HG03039 (cell line): ENCODE data around the gene PTPRN.
"Not testable (repeated sequence)": the region's sequence is repeated elsewhere in the genome, so short reads cannot be mapped to it uniquely, and the experiment has no call there.

Experiments
- ATAC-seq: cut with Tn5 transposase; IDR thresholded peaks from one replicate; pipeline ENCODE4 v1.9.1; 2021; ENCODE audit warnings: mild to moderate bottlenecking, moderate library complexity; ENCODE audit not compliant: unreplicated experiment

Gene PTPRN

DNA sequence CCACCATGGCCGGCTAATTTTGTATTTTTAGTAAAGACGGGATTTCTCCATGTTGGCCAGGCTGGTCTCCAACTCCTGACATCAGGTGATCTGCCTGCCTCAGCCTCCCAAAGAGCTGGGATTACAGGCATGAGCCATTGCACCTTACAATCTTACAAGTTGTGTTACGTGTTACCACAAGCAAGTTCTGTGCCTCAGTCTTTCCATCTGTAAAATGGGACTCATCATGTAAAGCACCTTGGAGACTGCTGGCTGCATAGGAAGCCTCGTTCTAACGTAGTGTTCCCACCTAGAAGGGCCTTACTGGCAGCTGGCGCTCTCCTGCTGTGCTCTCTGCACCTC lies 20.0 kb downstream of the PTPRN start:
- no peak for ATAC-seq

DNA sequence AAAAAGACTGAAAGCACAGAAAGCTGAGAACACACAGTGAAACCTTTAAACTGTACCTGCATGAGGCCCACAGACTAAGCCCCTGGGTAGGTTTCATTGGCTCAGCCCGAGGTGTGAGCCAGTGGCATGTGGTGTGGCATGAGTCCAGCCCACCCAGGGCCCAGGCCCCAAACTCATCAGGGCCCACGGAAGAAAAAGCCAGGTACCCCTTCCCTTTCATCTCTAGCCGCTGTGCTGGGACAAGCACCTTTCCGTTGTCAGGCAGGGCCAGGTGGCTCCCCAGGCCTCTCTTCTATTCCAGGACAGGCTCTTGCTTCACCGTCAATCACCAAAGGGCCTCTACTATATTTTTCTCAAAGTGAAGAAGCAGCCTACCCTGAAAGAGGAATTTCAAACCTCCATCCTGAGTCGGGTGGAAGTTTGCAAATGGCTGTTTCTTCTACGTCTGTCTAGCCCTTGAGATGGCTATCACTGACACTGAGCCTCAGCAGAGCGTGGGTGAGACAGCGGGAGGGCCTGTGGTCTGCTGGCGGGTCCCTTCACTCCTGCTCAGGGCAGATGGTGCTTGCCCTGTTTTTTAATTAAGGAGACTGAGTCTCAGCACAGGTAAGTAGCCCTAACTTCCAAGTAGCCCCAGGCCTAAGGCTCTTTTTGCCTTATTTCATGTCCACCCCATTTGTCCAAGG lies 21.5 kb downstream of the PTPRN start:
- no peak for ATAC-seq

DNA sequence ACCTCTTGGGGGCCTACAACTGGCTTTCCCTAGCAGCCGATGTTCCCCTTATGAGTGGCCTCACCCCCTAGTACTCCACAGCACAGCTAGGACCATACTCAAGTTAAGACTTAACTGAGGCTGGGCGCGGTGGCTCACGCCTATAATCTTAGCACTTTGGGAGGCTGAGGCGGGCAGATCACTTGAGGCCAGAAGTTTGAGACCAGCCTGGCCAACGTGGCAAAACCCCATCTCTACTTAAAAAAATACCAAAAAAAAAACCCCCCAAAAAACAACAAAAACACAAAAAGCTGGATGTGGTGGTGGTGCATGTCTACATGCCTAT lies 22.1 kb downstream of the PTPRN start:
- not testable (repeated sequence) for ATAC-seq

DNA sequence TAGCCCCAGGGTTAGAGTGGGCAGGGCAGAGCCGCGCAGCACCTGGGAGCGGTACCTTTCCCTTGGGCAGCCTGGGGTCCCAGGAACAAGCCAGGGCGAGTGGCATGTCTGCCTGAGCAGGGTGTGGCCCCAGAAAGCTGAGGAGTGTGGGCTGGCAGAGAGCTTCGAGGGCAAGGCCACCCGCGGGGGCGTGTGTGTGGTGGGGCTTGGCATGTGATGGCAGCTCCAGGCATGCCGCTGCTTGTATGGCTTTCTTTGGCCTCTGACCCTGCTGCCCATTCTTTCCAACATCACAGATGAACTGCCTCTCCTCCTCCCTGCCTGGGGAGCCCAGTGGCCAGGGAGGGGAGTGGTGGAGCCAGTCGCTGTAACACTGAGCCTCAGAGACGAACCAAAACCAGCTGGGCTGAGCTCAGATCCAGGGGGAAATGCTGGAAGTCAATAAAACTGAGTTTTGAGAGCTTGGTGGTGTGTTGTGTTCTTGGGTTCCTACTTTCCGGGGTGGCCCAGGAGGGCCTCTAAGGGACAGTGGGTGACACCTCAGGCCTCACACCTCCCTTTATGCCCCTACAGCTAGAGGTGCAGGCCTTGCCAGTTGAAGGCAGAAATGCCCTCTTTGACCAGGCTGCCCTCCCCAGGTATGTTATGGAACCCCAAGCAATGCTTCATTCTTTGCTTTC lies 22.6 kb downstream of the PTPRN start:
- no peak for ATAC-seq

DNA sequence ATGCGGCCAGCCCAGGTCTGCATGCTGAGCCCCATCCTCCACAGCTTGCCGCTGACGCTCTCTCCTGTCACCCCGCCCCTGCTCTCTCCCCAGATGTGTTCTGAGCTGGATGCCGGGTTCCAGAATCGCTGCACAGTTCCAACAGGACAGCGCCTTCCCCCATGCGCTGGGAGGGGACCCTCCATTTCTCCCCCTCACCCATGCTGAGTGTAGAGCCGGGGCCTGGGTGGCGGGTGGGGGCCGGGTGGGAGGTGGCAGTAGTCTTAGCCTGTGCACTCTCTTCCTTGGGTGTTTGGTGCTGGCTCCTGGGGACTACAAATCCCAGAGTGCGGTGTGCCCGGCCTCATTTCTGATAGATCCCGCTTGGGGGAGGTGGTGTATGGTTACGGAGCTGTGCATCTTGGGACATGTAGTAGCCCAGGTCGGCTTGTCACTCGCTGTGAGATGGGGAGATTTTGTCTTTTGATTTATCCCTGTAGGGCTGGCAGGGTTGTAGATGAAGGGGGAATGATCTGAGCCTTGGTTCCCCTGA lies 23.2 kb downstream of the PTPRN start:
- no peak for ATAC-seq

DNA sequence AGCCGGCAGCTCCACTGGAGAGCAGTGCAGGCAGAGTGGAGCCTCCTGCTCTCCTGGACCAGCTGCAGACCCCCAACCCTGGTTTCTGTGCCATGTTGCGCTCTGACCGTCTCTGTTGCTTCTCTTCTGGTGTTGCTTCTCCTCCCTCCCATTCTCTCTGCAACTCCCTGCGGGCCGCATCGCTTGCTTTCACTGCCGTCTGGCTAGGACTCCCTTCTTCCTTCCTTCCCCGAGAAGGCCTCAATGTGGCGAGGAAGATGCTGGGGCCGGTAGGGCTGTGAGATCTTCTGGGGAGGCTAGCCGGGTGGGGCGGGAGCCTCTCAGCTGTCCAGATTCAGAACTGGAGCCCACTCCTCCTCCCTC lies 23.8 kb downstream of the PTPRN start:
- no peak for ATAC-seq

DNA sequence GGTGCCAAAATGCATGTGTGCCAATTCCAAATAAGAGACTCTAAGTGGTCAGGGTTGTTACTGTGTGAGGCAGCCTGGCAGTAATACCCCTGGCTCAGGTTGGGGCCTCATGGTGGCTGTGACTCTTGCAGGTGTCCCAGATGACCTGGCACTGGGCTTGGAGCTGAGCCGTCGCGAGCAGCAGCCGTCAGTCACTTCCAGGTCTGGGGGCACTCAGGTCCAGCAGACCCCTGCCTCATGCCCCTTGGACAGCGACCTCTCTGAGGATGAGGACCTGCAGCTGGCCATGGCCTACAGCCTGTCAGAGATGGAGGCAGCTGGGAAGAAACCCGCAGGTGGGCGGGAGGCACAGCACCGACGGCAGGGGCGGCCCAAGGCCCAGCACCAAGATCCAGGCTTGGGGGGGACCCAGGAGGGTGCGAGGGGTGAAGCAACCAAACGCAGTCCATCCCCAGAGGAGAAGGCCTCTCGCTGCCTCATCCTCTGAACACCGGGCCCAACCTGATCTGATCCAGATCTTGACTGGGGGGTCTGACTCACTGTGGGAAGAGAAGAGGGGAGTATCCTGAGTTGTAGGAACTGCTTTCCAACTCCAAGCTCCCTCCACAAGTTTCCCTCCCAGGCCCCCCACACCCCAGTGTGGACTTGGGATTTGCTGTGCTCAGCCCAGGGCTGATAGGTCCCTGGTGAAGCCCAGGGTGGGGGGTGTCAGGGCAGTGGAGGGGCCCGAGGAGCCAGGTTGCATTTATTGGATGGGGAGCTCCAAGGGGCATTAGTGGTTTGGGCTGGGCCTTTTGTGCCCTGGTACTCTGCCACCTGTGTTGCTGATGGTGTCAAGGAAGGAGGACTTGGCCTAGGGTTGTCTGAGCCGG lies 24.5 kb downstream of the PTPRN start:
- ATAC-seq: no peak

DNA sequence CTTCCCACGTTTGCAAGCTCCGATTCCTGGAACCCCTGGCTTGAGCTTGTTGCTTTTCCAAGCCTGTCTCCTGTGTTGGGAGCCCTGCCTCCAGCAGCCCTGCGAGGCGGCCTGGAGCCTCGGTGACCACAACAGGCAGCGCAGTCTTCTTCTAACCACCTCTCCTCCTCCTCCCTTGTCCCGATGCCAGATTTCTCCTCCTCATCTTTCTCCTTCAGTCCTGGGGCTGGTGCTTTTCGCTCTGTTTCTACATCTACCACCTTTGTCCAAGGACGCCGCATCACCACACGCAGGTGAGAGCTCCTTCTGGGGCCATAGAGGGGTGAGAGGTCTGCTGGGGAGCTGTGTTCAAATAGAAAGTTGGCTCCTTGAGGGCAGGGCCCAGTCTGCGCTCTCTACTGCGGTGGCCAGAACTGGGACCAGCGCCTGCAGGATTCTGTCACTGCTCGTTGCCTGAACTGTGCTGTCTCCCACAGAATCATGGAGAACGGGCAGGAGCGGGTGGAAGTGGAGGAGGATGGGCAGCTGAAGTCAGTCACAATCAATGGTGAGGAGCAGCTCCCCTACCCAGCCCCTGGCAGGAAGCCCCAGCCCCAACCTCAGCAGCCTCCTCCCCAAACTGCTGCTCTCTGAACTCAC lies 26.1 kb downstream of the PTPRN start:
- no peak for ATAC-seq

DNA sequence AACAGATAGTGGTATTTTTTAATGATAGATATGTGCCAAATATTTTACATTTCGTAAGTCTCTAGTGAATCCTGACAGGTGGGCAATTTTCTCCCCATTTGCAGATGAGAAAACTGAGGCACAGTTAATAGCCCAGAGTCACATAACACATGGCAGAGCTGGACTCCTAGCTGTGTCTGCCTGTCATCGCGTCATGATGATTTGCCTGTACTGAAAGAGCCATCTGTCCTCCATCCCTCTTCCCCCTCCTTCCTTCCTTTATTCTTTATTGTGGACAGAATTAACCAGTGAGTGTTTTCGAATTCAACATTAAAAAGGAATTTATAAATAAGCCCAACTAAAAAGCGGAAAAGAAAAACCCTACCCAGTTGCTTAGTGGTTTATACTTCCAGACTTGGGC lies 26.8 kb downstream of the PTPRN start:
- no peak for ATAC-seq

DNA sequence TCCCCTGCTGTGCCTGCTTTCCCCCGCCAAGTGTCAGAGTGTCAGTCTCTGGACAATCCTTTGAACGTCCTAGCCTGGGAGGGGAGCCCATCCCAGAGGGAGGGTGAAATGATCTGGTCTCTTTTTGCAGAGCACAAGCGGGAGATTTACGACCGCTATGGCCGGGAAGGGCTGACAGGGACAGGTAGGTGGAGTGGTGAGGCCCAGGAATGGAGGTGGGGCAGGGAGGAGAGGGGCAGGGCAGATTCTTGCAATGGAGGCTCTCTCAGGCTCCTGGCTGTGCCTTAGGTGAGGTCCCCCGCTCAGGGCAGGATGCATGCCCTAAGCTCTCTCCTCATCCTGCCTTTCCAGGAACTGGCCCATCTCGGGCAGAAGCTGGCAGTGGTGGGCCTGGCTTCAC lies 27.6 kb downstream of the PTPRN start:
- no peak for ATAC-seq

DNA sequence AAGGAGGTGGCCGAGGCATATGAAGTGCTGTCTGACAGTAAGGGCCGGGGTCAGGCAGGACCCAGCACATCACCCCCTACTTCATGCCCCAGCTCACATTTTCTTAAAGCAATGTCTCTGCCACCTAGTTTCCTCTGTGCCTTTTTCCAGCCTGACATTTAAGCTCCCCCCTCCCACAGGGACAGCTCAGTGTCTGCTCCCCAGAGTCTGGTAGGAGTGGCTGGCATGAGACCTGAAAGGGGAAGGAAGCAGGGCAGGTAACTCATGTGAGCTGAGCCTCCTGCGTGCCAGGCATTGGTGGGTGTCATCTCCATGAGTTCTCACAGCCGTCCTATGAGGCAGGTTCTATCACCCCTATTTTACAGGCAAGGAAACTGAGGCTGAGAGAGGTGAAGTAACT lies 28.6 kb downstream of the PTPRN start:
- no peak for ATAC-seq

DNA sequence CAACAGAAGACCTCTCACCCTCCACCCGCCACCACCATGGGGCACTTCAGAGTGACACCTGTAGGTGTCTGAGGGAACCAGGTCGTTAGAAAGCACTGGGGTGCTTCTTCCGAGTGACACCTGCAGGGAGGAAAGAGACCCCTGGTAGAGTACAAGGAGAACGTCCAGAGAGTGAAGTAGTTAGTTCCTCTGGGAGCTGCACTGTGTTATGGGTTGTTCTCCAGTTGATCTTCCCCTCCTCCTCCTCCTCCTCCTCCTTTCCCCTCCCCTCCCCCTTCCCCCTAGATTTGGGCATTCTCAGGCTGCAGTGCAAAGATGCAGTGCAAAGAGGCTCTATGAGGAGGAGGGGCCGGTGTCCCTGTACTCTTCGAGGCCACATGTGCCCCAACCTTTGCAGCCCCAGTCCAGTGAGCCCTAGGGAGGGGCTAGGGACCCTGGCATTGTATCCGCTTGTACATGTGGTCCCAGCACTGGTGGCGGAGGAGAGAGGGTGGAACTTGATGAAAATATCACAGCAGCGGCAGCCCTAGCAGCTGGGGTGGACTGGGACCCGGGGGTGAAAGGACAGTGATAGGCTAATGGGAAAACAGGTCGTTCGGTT lies 29.2 kb downstream of the PTPRN start:
- ATAC-seq: no peak

DNA sequence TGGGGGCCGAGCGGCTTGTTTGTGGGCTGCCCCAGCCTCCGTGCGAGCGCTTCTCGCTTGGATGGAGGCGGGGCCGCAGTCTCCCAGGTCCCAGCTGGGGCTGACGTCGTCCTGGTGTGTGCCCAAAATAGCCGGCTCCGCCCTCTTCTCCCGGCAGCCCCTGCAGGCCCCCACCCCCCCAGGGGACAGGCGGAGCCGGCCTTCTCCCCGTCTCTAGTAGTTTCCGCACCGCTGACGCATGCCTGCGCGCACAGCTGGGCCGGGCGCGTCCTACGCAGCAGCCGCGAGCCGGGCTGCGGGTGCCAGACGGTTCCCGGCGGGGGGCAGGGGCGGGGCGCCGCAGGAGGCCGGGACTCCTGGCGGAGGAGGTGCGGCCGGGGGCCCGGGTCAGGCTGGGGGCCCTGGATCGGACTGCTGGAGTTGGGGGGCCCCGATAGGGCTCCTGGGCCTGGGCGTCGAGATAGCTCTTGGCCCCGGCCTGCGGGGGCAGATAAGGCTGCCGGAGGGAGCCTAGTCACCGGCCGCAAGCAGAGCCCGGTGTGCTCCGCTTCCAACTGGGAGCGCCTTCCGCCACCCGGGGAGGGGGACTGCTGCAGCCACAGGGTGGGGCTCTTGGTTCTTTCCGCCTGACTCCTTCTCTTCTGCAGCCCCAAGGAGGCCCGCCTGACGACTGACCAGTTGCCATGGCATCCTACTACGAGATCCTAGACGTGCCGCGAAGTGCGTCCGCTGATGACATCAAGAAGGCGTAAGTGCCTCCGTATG lies 29.9 kb downstream of the PTPRN start, which contains the start of gene DNAJB2:
DNAJB2 (plus strand) TSS at position 216 of the 765 bp plus-strand sequence; CDS start at position 684, 468 bp downstream.
- peak; percentile 88 for ATAC-seq

DNA sequence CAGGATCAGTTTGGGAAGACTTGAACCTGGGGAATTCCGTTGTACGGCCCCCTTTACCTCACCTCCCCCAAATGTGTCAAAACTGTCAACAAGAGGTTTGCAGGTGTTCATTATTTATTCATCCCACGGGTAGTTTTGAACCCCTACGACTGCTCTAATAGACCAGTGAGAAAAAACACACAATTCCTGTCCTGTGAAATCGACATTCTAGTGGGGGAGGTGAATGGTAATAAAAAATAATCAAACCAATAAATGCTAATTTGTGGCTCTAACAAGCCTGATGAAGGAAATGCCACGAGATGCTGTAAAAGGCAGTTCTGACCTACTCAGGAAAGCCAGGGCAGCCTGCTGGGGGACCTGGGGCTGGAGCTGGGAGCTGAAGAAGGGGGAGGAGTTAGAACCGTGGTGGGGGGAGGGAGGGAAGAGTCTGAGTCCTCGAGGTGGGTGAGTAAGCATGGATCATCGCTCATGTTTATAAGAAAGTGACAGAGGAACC lies 30.5 kb downstream of the PTPRN start:
- no peak for ATAC-seq

DNA sequence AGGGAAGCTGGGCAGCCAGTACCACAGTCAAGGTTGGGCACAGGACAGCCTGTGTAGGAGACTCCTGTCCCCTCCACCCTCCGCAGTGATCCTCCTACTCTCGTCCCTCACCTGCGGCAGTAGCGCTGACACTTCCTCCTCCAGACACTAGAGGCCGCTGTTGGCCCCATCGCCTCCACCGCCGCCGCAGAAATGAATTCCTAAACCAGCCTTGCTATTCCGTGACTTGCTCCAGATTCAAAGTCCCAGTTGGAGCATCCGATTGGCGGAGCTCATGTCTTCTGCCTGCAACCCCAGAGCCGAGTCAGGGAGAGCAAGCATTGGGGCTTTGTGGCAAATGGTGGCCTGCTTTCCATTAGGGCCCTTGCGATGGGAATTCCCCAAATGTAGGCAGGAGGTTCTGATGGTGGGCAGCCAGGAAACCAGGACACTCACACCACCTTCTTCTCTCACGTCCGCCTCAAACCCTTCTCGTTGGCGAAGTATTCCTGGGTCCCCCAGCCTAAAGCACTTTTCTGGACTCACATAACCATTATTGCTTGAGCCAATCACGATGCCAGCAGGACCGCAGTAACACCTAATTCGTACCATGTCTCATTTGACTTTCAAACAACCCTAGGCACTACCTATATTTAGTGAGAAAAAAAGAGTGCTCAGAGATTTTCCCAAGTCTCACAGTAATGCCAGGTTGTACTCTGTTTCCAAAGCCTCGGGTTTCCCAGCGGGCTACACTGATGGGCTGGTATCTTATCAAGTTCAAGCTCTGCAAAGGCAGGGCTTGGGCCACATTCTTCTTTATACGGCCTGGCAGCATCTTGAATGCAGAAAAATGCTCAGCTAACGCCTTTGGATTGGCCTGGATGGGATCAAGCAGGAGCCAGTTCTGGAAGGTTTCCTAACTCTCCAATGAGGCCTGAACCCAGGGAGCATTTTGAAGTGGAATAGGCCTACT lies 31.2 kb downstream of the PTPRN start:
- no peak for ATAC-seq

DNA sequence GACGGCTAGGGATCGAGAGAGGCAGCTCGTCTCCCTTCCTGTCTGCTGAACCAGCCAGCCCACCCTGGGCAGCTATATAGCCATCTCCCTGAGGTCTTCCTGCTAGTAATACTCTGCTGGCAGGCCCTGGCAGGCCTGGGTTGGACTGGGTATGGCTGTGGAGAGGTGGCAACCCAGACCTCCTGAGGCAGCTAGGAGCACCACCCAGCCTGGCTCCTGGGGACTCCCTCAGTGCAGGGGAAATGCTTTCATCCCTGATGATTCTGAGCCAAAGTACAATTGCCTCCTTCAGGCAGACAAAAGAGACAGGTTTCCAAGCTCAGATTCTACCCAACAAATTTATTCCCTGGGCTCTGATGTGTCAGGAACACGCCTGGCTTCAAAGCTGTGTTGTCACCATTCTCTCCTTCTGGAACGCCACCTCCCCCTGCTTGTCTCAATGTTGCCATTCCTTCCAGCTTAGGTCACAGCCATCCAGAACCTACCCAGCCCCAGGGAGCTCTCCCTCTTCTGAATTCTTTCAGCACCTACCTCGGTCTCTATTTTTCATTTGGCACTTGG lies 34.8 kb downstream of the PTPRN start:
- no peak for ATAC-seq

DNA sequence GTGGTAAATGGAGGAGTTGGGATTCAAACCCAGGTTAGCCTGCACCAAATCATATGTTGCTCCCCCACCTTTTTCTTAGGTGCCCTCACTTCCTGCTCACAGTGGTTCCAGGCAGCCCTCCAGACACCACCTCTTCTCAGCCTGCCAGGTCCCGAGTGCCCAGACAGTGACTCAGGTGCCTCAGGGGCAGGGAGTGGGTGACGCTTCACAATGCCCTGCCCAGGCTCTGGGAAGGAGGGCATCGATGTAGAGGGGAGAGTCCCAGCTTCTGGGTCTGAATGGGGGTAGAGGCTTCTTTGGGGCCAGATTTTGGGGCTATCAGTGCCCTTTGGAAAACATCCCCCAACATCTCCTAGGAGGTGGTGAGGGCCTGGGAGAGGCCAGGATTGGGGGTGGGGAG lies 35.3 kb downstream of the PTPRN start:
- ATAC-seq: no peak

DNA sequence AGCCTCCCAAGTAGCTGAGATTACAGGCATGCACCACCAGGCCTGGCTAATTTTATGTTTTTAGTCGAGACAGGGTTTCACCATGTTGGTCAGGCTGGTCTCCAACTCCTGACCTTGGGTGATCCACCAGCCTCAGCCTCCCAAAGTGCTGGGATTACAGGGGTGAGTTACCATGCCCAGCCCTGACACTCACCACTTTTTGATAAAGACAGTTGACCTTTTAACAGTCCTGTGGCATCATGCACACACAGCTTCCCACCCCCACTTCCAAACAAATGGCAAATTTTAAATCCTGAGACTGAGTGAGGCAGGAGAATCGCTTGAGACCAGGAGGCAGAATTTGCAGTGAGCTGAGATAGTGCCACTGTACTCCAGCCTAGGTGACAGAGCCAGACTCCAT lies 36.2 kb downstream of the PTPRN start:
- no peak for ATAC-seq

DNA sequence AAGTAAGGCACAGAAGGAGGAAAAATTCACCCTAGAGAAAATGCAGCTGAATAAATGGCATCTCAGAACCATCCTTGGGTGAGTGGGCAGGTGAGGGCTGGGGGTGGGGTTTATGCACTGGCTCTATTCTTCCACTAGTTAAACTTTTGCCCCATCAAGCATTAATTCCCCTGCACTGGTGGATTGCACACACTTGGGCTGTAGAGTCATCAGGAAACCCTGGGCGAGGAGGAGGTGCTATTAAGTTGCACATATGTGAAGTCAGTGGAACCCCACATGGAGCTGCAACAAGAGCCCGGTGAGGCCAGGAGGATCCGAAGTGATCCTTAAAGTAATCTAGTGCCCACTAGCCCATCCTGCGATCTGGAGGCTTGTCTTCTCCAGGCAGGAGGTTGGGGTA lies 36.8 kb downstream of the PTPRN start:
- ATAC-seq: no peak
